Caco-2 (cell line): ENCODE data around the gene CAPZA2. TPM values are rescaled to one million over a fixed set of nuclear protein-coding genes. Genes with fewer than 3 reads are reported as not detected.

Experiments used
- BruUV-seq: library from RNA; stranded (reverse); fragments of 400-500 nt; replicated peaks from 2 replicates; lab custom pipeline; 2021; lab: Mats Ljungman, UMichigan
- CTCF ChIA-PET: fragments of 300-600 bp; sonication (Branson Sonifier 250); formaldehyde crosslinking; loops from one replicate; lab custom pipeline; 2022; ENCODE audit warnings: antibody characterized with exemption; lab: Charles Lee
- POLR2A ChIA-PET: fragments of 300-600 bp; sonication (Branson Sonifier 250); formaldehyde crosslinking; loops from one replicate; lab custom pipeline; 2022; ENCODE audit warnings: antibody characterized with exemption; lab: Charles Lee
- DNase-seq, 2 experiments: peaks; one replicate each; pipeline versions ENCODE4 v3.0.0 to v3.0.0-alpha.2; 2020 to 2022
- H3K27me3 ChIP-seq: replicated peaks from 2 replicates; pipeline ENCODE4 v1.6.0; 2011; ENCODE audit warnings: low read length; ENCODE audit not compliant: control insufficient read depth, insufficient read depth
- H3K36me3 ChIP-seq: 2 replicates; pipeline ENCODE4 v1.5.1; 2011; ENCODE audit warnings: low read length; ENCODE audit not compliant: control insufficient read depth, insufficient read depth
- H3K4me1 ChIP-seq: fragments of 250-450 bp; sonication (Bioruptor Pico); 2 replicates; pipeline ENCODE4 v1.5.1; 2020; ENCODE audit warnings: mild to moderate bottlenecking
- H3K4me3 ChIP-seq: 2 replicates; pipeline ENCODE4 v1.5.1; 2011; ENCODE audit warnings: low read depth, mild to moderate bottlenecking, control low read depth, low read length
- H3K9me3 ChIP-seq: fragments of 250-450 bp; sonication (Bioruptor Pico); 2 replicates; pipeline ENCODE4 v1.5.1; 2020; ENCODE audit warnings: mild to moderate bottlenecking, moderate library complexity
- H3K27ac Mint-ChIP-seq: one replicate; pipeline ENCODE4 v1.8.0; 2022; ENCODE audit warnings: mixed read lengths; ENCODE audit not compliant: unreplicated experiment
- H3K27me3 Mint-ChIP-seq: one replicate; pipeline ENCODE4 v1.8.0; 2022; ENCODE audit warnings: mixed read lengths; ENCODE audit not compliant: insufficient read depth, unreplicated experiment
- H3K36me3 Mint-ChIP-seq: one replicate; pipeline ENCODE4 v1.8.0; 2022; ENCODE audit warnings: mild to moderate bottlenecking, mixed read lengths; ENCODE audit not compliant: insufficient read depth, unreplicated experiment
- H3K4me1 Mint-ChIP-seq: one replicate; pipeline ENCODE4 v1.8.0; 2022; ENCODE audit warnings: low read depth, mixed read lengths; ENCODE audit not compliant: unreplicated experiment
- H3K4me3 Mint-ChIP-seq: one replicate; pipeline ENCODE4 v1.8.0; 2022; ENCODE audit warnings: mild to moderate bottlenecking, moderate library complexity, mixed read lengths; ENCODE audit not compliant: unreplicated experiment
- H3K9me3 Mint-ChIP-seq: one replicate; pipeline ENCODE4 v1.8.0; 2022; ENCODE audit warnings: mixed read lengths; ENCODE audit not compliant: unreplicated experiment
- intact Hi-C: fragments of 100-400 bp; cut with micrococcal nuclease; formaldehyde crosslinking; loops from one replicate; pipeline ENCODE4 v1.10.0; 2022; ENCODE audit not compliant: unreplicated experiment
- total RNA-seq: library from RNA; stranded (reverse); gene quantifications from 2 replicates; pipeline ENCODE4 v1.2.3, GENCODE V29; 2022
- TF ChIP-seq, protein P1 (sequence below), 2 experiments: fragments of 200-600 bp in 1 of 2; IDR thresholded peaks; 1 replicate in 1 of 2; 2 replicates in 1 of 2; pipeline versions ENCODE4 v1.5.1 to v1.8.0; 2011 to 2022; ENCODE audit warnings: antibody characterized with exemption in 1 of 2, control low read depth in 1 of 2, inconsistent platforms in 1 of 2, low read depth in 1 of 2, low read length in 1 of 2, mild to moderate bottlenecking in 1 of 2, moderate library complexity in 1 of 2; ENCODE audit not compliant: insufficient read depth in 1 of 2, severe bottlenecking in 1 of 2, unreplicated experiment in 1 of 2

The CAPZA2 gene
- total RNA-seq, 1 experiment from 2014 or later, result 271 TPM

DNA sequence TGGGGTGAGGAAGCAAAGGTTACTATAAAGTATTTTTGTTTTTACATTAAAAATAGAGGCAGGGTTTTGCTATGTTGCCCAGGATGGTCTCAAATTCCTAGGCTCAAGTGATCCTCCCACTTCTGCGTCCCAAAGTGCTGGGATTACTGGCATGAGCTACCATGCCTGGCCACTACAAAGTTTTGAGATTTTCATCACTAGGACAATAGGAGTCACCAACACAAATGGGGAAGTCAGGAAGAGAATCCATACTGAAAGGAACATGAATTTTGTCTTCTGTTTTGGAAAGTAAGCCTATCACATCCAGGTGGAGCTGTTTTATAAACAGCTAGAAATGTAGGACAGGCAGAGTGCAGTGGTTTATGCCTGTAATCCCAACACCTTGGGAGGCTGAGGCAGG, 20.0 kb upstream of the CAPZA2 start:
- DNase-seq, result no peak
- H3K27me3 ChIP-seq, result no peaks in the 10 kb centered on the region
- TF ChIP-seq, protein P1, sequence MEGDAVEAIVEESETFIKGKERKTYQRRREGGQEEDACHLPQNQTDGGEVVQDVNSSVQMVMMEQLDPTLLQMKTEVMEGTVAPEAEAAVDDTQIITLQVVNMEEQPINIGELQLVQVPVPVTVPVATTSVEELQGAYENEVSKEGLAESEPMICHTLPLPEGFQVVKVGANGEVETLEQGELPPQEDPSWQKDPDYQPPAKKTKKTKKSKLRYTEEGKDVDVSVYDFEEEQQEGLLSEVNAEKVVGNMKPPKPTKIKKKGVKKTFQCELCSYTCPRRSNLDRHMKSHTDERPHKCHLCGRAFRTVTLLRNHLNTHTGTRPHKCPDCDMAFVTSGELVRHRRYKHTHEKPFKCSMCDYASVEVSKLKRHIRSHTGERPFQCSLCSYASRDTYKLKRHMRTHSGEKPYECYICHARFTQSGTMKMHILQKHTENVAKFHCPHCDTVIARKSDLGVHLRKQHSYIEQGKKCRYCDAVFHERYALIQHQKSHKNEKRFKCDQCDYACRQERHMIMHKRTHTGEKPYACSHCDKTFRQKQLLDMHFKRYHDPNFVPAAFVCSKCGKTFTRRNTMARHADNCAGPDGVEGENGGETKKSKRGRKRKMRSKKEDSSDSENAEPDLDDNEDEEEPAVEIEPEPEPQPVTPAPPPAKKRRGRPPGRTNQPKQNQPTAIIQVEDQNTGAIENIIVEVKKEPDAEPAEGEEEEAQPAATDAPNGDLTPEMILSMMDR (IDR thresholded peaks at IDR 0.05; ENCODE audit: insufficient read depth in 1 of 2, low read depth in 1 of 2, low read length in 1 of 2, severe bottlenecking in 1 of 2, unreplicated experiment in 1 of 2), result no peak
- no peaks in the 10 kb centered on the region for H3K36me3 Mint-ChIP-seq
- ChIA-PET POLR2A (no interaction called here), CTCF (no interaction called here)
- intact Hi-C loops, result no loop called here
- H3K4me1 ChIP-seq, result no peaks in the 10 kb centered on the region
- H3K27me3 Mint-ChIP-seq, result no peaks in the 10 kb centered on the region
- no peak overlapping the region for H3K4me3 ChIP-seq
- no peak overlapping the region for H3K27ac Mint-ChIP-seq
- H3K36me3 ChIP-seq, result no peaks in the 10 kb centered on the region
- H3K4me1 Mint-ChIP-seq, result no peaks in the 10 kb centered on the region
- no TSS peak for BruUV-seq
- no peaks in the 10 kb centered on the region for H3K9me3 Mint-ChIP-seq
- H3K4me3 Mint-ChIP-seq, result no peak overlapping the region
- no peaks in the 10 kb centered on the region for H3K9me3 ChIP-seq

DNA sequence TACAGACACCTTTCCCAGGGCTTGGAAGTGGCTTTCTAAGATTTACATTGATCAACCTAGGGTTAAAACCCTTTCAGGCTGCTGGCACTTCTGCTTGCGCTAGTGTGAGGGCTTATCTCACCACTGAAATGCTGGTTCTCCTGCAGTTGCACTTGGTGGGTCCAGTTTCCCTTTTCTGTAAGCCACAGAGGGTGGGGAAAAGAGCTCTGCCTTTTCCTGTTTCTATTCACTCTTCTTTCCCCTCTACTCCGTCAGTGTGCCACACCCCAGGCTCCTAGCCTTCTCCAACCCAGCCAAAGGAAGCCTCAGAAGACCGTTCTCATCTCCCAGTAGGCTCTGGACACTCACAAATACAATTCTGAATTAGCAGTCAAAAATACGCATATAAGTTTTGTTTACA, 19.0 kb upstream of the CAPZA2 start:
- POLR2A ChIA-PET, result no interaction called here
- DNase-seq, result no peak
- TF ChIP-seq, protein P1 (IDR thresholded peaks at IDR 0.05; ENCODE audit: insufficient read depth in 1 of 2, low read depth in 1 of 2, low read length in 1 of 2, severe bottlenecking in 1 of 2, unreplicated experiment in 1 of 2), result no peak
- Mint-ChIP-seq H3K4me3 (no peak overlapping the region), H3K36me3 (no peaks in the 10 kb centered on the region), H3K9me3 (no peaks in the 10 kb centered on the region), H3K27me3 (no peaks in the 10 kb centered on the region), H3K4me1 (no peaks in the 10 kb centered on the region), H3K27ac (no peak overlapping the region)
- Histone ChIP-seq H3K4me3 (no peak overlapping the region), H3K36me3 (no peaks in the 10 kb centered on the region), H3K27me3 (no peaks in the 10 kb centered on the region), H3K4me1 (no peaks in the 10 kb centered on the region), H3K9me3 (no peaks in the 10 kb centered on the region)
- intact Hi-C loops, result no loop called here
- no TSS peak for BruUV-seq
- CTCF ChIA-PET, result no interaction called here

DNA sequence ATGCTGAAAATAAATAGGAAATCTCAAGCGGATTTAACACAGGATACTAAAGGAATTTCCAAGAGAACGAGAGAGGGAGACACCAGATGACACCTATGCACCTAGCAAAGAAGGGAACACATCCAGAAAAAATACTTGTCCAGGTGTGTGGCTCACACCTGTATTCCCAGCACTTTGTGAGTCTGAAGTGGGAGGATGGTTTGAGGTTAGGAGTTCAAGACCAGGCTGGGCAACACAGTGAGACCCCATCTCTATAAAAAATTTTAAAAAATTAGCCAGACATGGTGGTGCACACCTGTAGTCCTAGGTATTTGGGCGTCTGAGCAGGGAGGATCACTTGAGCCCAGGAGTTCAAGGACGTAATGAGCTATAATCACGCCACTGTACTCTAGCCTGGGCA, 11.2 kb upstream of the CAPZA2 start:
- no TSS peak for BruUV-seq
- Histone ChIP-seq H3K27me3 (no peaks in the 10 kb centered on the region), H3K9me3 (no peaks in the 10 kb centered on the region), H3K36me3 (no peaks in the 10 kb centered on the region), H3K4me1 (0 out of 2 replicates have a peak, but pooled peaks cover 5% of the 10 kb centered on the region), H3K4me3 (no peak overlapping the region)
- Mint-ChIP-seq H3K36me3 (no peaks in the 10 kb centered on the region), H3K27me3 (no peaks in the 10 kb centered on the region), H3K4me3 (no peak overlapping the region), H3K4me1 (peaks cover 8% of the 10 kb centered on the region), H3K9me3 (no peaks in the 10 kb centered on the region), H3K27ac (no peak overlapping the region)
- intact Hi-C loops, result no loop called here
- CTCF ChIA-PET, result interaction anchor here (0.5 kb wide), 1 partner anchor 274 kb away, joined by 3 read pairs; no protein-coding TSS in a partner anchor
- TF ChIP-seq, protein P1 (IDR thresholded peaks at IDR 0.05; ENCODE audit: insufficient read depth in 1 of 2, low read depth in 1 of 2, low read length in 1 of 2, severe bottlenecking in 1 of 2, unreplicated experiment in 1 of 2), result no peak
- POLR2A ChIA-PET, result no interaction called here
- no peak for DNase-seq
